ENCODE results near the gene SCGB1D4.
"Not testable (repeated sequence)": the region's sequence is repeated elsewhere in the genome, so short reads cannot be mapped to it uniquely, and the experiment has no call there.

SCGB1D4 gene

GRCh38 chr11:62298975-62299374 lies at the start of gene SCGB1D4:
SCGB1D4 (minus strand) TSS chr11:62299075; CDS start chr11:62299010, 65 bp downstream.
- DNase-seq (ENCODE audit: extremely low read depth in 1 of 2, low read depth in 1 of 2), result no peak

- DNase-seq (ENCODE audit: extremely low read depth in 1 of 2, low read depth in 1 of 2), result no peak
Measured at GRCh38 chr11:62345861-62346260, 47.0 kb upstream of the SCGB1D4 start.

GRCh38 chr11:62344210-62344609 lies 45.3 kb upstream of the SCGB1D4 start:
- no peak for DNase-seq (ENCODE audit: extremely low read depth in 1 of 2, low read depth in 1 of 2)

GRCh38 chr11:62343646-62344190 lies 44.8 kb upstream of the SCGB1D4 start:
- DNase-seq (ENCODE audit: extremely low read depth in 1 of 2, low read depth in 1 of 2), result not testable (repeated sequence)

GRCh38 chr11:62341588-62341987 lies 42.7 kb upstream of the SCGB1D4 start:
- DNase-seq (ENCODE audit: extremely low read depth in 1 of 2, low read depth in 1 of 2), result no peak

- peak in 1 of 2 donors; percentile 32 for DNase-seq (ENCODE audit: extremely low read depth in 1 of 2, low read depth in 1 of 2)
Measured at GRCh38 chr11:62340269-62340901, 41.5 kb upstream of the SCGB1D4 start.

GRCh38 chr11:62338218-62338617 lies 39.3 kb upstream of the SCGB1D4 start:
- no peak for DNase-seq (ENCODE audit: extremely low read depth in 1 of 2, low read depth in 1 of 2)

GRCh38 chr11:62337303-62338181 lies 38.7 kb upstream of the SCGB1D4 start, which contains the start of gene ASRGL1:
ASRGL1 (plus strand) TSS chr11:62337448; CDS start chr11:62337978, 530 bp downstream.
- peak; percentile 34 to 68 for DNase-seq (ENCODE audit: extremely low read depth in 1 of 2, low read depth in 1 of 2)

GRCh38 chr11:62336949-62337302 lies 38.1 kb upstream of the SCGB1D4 start:
- not testable (repeated sequence) for DNase-seq (ENCODE audit: extremely low read depth in 1 of 2, low read depth in 1 of 2)

- no peak for DNase-seq (ENCODE audit: extremely low read depth in 1 of 2, low read depth in 1 of 2)
Measured at GRCh38 chr11:62333768-62334167, 34.9 kb upstream of the SCGB1D4 start.

- not testable (repeated sequence) for DNase-seq (ENCODE audit: extremely low read depth in 1 of 2, low read depth in 1 of 2)
Measured at GRCh38 chr11:62331264-62331663, 32.4 kb upstream of the SCGB1D4 start.

GRCh38 chr11:62327541-62327940 lies 28.7 kb upstream of the SCGB1D4 start:
- not testable (repeated sequence) for DNase-seq (ENCODE audit: extremely low read depth in 1 of 2, low read depth in 1 of 2)

- not testable (repeated sequence) for DNase-seq (ENCODE audit: extremely low read depth in 1 of 2, low read depth in 1 of 2)
Measured at GRCh38 chr11:62326719-62327118, 27.8 kb upstream of the SCGB1D4 start.

GRCh38 chr11:62325781-62326180 lies 26.9 kb upstream of the SCGB1D4 start:
- not testable (repeated sequence) for DNase-seq (ENCODE audit: extremely low read depth in 1 of 2, low read depth in 1 of 2)

- DNase-seq (ENCODE audit: extremely low read depth in 1 of 2, low read depth in 1 of 2), result peak in 1 of 2 donors; percentile 31
Measured at GRCh38 chr11:62324731-62325556, 26.1 kb upstream of the SCGB1D4 start.

- no peak for DNase-seq (ENCODE audit: extremely low read depth in 1 of 2, low read depth in 1 of 2)
Measured at GRCh38 chr11:62322524-62322923, 23.6 kb upstream of the SCGB1D4 start.

- DNase-seq (ENCODE audit: extremely low read depth in 1 of 2, low read depth in 1 of 2), result no peak
Measured at GRCh38 chr11:62315431-62315830, 16.6 kb upstream of the SCGB1D4 start.

GRCh38 chr11:62309991-62310390 lies 11.1 kb upstream of the SCGB1D4 start:
- no peak for DNase-seq (ENCODE audit: extremely low read depth in 1 of 2, low read depth in 1 of 2)

GRCh38 chr11:62307950-62308349 lies 9.1 kb upstream of the SCGB1D4 start:
- no peak for DNase-seq (ENCODE audit: extremely low read depth in 1 of 2, low read depth in 1 of 2)

- DNase-seq (ENCODE audit: extremely low read depth in 1 of 2, low read depth in 1 of 2), result no peak
Measured at GRCh38 chr11:62306227-62306626, 7.4 kb upstream of the SCGB1D4 start.

- DNase-seq (ENCODE audit: extremely low read depth in 1 of 2, low read depth in 1 of 2), result no peak
Measured at GRCh38 chr11:62295504-62295903, 3.4 kb downstream of the SCGB1D4 start.

All from activated CD8-positive, alpha-beta memory T cell treated with anti-CD3 and anti-CD28 coated beads for 1 hour (primary cell).